M059J (cell line): ENCODE data around the gene PCK2. TPM values are rescaled to one million over a fixed set of nuclear protein-coding genes. Genes with fewer than 3 reads are reported as not detected.

Experiments
- DNase-seq: peaks from one replicate; pipeline ENCODE4 v3.0.0-alpha.2; 2012; ENCODE audit warnings: low read depth
- total RNA-seq: library from RNA; depleted of rRNA; stranded (reverse); fragments of >200 nt; shearing (Covaris generic); gene quantifications from 2 replicates; pipeline ENCODE4 v1.2.3, GENCODE V29; 2014; rRNA removed

The PCK2 gene
- total RNA-seq, 1 experiment from 2014 or later: 15.6 TPM

DNA sequence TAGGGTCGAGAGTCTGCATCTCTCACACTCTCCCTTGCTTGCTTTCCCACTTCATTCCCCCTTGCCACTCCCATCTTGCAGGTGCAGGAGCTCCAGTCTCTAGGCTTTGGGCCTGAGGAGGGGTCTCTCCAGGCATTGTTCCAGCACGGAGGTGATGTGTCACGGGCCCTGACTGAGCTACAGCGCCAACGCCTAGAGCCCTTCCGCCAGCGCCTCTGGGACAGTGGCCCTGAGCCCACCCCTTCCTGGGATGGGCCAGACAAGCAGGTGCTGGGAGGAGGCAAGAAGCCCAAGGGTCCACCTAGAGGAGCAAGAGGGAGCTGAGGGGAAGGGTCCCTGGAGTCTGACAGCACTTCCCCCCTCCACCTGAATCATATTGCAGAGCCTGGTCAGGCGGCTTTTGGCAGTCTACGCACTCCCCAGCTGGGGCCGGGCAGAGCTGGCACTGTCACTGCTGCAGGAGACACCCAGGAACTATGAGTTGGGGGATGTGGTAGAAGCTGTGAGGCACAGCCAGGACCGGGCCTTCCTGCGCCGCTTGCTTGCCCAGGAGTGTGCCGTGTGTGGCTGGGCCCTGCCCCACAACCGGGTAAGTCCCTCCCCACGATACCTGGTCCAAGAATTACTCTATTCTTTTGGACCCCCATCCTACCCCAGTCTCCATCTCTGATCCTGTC lies 57.4 kb downstream of the PCK2 start:
- no peak for DNase-seq

Other genes starting within 250 kb of the PCK2 start
- 25.4 and 40.9 TPM in 2 replicates for gene DHRS4, start 140.5 kb upstream of the PCK2 start, total RNA-seq
- gene DHRS4L2, start 105.4 kb upstream of the PCK2 start, total RNA-seq: 15.1 and 20.2 TPM in 2 replicates
- gene CARMIL3, start 42.3 kb upstream of the PCK2 start, total RNA-seq: not detected in 2 replicates
- not detected in 2 replicates for gene CPNE6, start 22.7 kb upstream of the PCK2 start, total RNA-seq
- 67.7 and 78.7 TPM in 2 replicates for gene DCAF11, start 20.5 kb downstream of the PCK2 start, total RNA-seq
- gene NRL, start 20.6 kb downstream of the PCK2 start, total RNA-seq: 1.3 and 4.9 TPM in 2 replicates
- gene FITM1, start 36.3 kb downstream of the PCK2 start, total RNA-seq: 0.27 TPM in 1 of 2 replicates, not detected in the other
- gene PSME1, start 41.9 kb downstream of the PCK2 start, total RNA-seq: 358 and 437 TPM in 2 replicates
- gene EMC9, start 47.3 kb downstream of the PCK2 start, total RNA-seq: 30.1 and 30.6 TPM in 2 replicates
- 342 and 389 TPM in 2 replicates for gene PSME2, start 52.3 kb downstream of the PCK2 start, total RNA-seq
- 64.9 and 68.0 TPM in 2 replicates for gene RNF31, start 53.2 kb downstream of the PCK2 start, total RNA-seq
- 153 and 160 TPM in 2 replicates for gene IRF9, start 67.0 kb downstream of the PCK2 start, total RNA-seq
- gene REC8, start 77.8 kb downstream of the PCK2 start, total RNA-seq: 1.3 and 4.8 TPM in 2 replicates
- gene IPO4, start 94.5 kb downstream of the PCK2 start, total RNA-seq: 26.8 and 141 TPM in 2 replicates
- gene TM9SF1, start 101.1 kb downstream of the PCK2 start, total RNA-seq: 132 and 141 TPM in 2 replicates
- not detected in 2 replicates for gene TSSK4, start 111.4 kb downstream of the PCK2 start, total RNA-seq
- 36.5 and 44.8 TPM in 2 replicates for gene CHMP4A, start 119.2 kb downstream of the PCK2 start, total RNA-seq
- 16.9 and 23.4 TPM in 2 replicates for gene MDP1, start 121.8 kb downstream of the PCK2 start, total RNA-seq
- 335 and 388 TPM in 2 replicates for gene NEDD8, start 138.1 kb downstream of the PCK2 start, total RNA-seq
- 85.6 and 114 TPM in 2 replicates for gene GMPR2, start 138.6 kb downstream of the PCK2 start, total RNA-seq
- gene TINF2, start 148.3 kb downstream of the PCK2 start, total RNA-seq: 45.9 and 58.1 TPM in 2 replicates
- gene TGM1, start 168.9 kb downstream of the PCK2 start, total RNA-seq: 0.05 and 0.12 TPM in 2 replicates
- gene RABGGTA, start 177.3 kb downstream of the PCK2 start, total RNA-seq: 15.4 and 17.7 TPM in 2 replicates
- gene DHRS1, start 205.5 kb downstream of the PCK2 start, total RNA-seq: 15.4 and 20.9 TPM in 2 replicates
- gene NOP9, start 205.5 kb downstream of the PCK2 start, total RNA-seq: 8.9 and 14.0 TPM in 2 replicates
- not detected in 2 replicates for gene CIDEB, start 213.7 kb downstream of the PCK2 start, total RNA-seq
- 0.64 and 1.2 TPM in 2 replicates for gene LTB4R2, start 215.8 kb downstream of the PCK2 start, total RNA-seq
- 0.98 and 1.9 TPM in 2 replicates for gene LTB4R, start 217.2 kb downstream of the PCK2 start, total RNA-seq
- gene ADCY4, start 240.8 kb downstream of the PCK2 start, total RNA-seq: not detected in 2 replicates
- gene RIPK3, start 245.7 kb downstream of the PCK2 start, total RNA-seq: not detected in 2 replicates